A673 (cell line): Measurements from ENCODE around the gene TMEM54.

Source experiments
- EZH2 ChIP-seq: fragments of 200-600 bp; sonication (generic); IDR thresholded peaks from 2 replicates; pipeline ENCODE4 v1.6.1; 2017; ENCODE audit warnings: borderline replicate concordance, low read depth, mild to moderate bottlenecking, mixed read lengths, antibody characterized with exemption, low read length; ENCODE audit not compliant: poor library complexity, severe bottlenecking
- TF ChIP-seq, protein P1 (sequence below): fragments of 300-800, 200-600 bp; sonication (generic); conservative IDR thresholded peaks from 2 replicates; pipeline ENCODE4 v1.5.1; 2017; ENCODE audit warnings: low read depth, mild to moderate bottlenecking, antibody characterized with exemption, low read length, moderate library complexity, mixed read lengths

DNA sequence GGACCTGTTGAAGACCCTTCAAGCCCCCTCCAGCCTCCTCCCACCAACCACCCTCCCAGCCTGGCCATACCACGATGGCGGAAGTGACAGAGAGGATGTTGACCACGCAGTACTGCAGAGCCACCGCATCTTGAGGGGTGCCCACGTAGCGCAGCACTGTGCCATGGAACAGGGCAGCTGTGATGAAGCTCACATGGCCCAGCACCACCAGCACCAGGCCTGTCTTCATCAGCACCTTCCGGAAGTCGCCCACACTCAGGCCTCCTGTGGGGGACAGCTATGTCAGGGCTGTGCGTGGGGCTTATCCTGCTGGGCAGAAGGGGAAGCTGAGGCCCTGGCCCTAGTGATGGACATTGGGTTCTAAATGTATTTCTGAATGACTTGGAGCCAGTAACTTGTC lies 3.1 kb downstream of the TMEM54 start:
- TF ChIP-seq, protein P1, sequence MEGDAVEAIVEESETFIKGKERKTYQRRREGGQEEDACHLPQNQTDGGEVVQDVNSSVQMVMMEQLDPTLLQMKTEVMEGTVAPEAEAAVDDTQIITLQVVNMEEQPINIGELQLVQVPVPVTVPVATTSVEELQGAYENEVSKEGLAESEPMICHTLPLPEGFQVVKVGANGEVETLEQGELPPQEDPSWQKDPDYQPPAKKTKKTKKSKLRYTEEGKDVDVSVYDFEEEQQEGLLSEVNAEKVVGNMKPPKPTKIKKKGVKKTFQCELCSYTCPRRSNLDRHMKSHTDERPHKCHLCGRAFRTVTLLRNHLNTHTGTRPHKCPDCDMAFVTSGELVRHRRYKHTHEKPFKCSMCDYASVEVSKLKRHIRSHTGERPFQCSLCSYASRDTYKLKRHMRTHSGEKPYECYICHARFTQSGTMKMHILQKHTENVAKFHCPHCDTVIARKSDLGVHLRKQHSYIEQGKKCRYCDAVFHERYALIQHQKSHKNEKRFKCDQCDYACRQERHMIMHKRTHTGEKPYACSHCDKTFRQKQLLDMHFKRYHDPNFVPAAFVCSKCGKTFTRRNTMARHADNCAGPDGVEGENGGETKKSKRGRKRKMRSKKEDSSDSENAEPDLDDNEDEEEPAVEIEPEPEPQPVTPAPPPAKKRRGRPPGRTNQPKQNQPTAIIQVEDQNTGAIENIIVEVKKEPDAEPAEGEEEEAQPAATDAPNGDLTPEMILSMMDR = no peak
- TF ChIP-seq EZH2 = no peak
